GM21825 (cell line): ENCODE results near the gene TCF12.

Experiments used
- ATAC-seq: cut with Tn5 transposase; IDR thresholded peaks from one replicate; pipeline ENCODE4 v1.9.1; 2021; ENCODE audit warnings: mild to moderate bottlenecking, moderate library complexity; ENCODE audit not compliant: unreplicated experiment

Gene TCF12

GRCh38 chr15:57328897-57329296, 410.5 kb downstream of the TCF12 start:
- no peak for ATAC-seq

- no peak for ATAC-seq
Measured at GRCh38 chr15:57329582-57330367, 411.3 kb downstream of the TCF12 start.

- ATAC-seq, result no peak
Measured at GRCh38 chr15:57330619-57331340, 412.3 kb downstream of the TCF12 start.

GRCh38 chr15:57332326-57332725, 413.9 kb downstream of the TCF12 start:
- no peak for ATAC-seq

GRCh38 chr15:57333487-57333886, 415.0 kb downstream of the TCF12 start:
- no peak for ATAC-seq

GRCh38 chr15:57334257-57334656, 415.8 kb downstream of the TCF12 start:
- ATAC-seq, result no peak

- ATAC-seq, result no peak
Measured at GRCh38 chr15:57335293-57335715, 416.9 kb downstream of the TCF12 start.

- no peak for ATAC-seq
Measured at GRCh38 chr15:57335719-57336118, 417.3 kb downstream of the TCF12 start.

GRCh38 chr15:57337868-57338411, 419.5 kb downstream of the TCF12 start:
- no peak for ATAC-seq

GRCh38 chr15:57339321-57339720, 420.9 kb downstream of the TCF12 start:
- no peak for ATAC-seq
